AG09319 (cell line): Measurements from ENCODE around the gene CHD1.

ENCODE experiments used
- DNase-seq: peaks from one replicate; pipeline ENCODE4 v3.0.0-alpha.2; 2010; ENCODE audit warnings: low read depth; ENCODE audit errors: extremely low read depth
- TF ChIP-seq, protein P1 (sequence below): IDR thresholded peaks from 2 replicates; pipeline ENCODE4 v1.5.1; 2011; ENCODE audit warnings: low read depth, mild to moderate bottlenecking, inconsistent platforms, low read length, moderate library complexity

Gene CHD1

DNA sequence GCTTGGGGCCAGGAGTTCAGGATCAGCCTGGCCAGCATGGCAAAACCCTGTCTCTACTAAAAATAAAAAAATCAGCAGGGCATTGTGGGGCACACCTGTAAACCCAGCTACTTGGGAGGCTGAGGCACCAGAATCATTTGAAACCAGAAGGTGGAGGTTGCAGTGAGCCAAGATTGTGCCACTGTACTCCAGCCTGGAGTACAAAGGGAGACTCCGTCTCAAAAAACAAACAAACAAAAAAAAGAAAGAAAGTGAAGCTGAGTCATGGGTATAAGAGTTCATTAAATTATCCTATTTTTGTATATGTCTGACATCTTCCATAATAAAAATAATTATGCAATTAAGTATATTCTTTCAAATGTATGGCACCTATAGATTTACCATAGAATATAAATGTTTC is 37.2 kb downstream of the CHD1 start:
- TF ChIP-seq, protein P1, sequence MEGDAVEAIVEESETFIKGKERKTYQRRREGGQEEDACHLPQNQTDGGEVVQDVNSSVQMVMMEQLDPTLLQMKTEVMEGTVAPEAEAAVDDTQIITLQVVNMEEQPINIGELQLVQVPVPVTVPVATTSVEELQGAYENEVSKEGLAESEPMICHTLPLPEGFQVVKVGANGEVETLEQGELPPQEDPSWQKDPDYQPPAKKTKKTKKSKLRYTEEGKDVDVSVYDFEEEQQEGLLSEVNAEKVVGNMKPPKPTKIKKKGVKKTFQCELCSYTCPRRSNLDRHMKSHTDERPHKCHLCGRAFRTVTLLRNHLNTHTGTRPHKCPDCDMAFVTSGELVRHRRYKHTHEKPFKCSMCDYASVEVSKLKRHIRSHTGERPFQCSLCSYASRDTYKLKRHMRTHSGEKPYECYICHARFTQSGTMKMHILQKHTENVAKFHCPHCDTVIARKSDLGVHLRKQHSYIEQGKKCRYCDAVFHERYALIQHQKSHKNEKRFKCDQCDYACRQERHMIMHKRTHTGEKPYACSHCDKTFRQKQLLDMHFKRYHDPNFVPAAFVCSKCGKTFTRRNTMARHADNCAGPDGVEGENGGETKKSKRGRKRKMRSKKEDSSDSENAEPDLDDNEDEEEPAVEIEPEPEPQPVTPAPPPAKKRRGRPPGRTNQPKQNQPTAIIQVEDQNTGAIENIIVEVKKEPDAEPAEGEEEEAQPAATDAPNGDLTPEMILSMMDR = no peak
- DNase-seq = no peak

- no peak for DNase-seq
- TF ChIP-seq, protein P1 = no peak
Measured at GRCh38 chr5:98880598-98880997, 48.2 kb downstream of the CHD1 start.

- DNase-seq = no peak
- TF ChIP-seq, protein P1 = no peak
Measured at GRCh38 chr5:98880151-98880550, 48.7 kb downstream of the CHD1 start.

DNA sequence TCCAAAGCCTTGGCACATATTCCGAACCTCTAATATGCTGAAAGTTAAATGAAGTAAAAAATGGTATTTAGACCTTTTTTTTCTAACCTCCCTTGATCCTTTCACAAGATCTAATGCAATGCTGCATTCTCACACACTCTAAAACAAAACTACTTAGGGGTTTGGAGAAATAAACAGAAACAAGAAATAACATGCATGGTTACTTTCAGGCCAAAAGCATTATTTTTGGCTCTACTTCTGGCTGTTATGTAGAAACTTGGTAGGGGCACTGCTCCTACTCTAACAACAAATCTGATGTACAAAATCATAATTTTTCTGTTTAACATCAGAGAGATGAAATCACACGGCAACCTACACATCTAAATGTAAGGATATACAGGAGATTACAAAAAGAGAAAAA is 51.2 kb downstream of the CHD1 start:
- DNase-seq = no peak
- TF ChIP-seq, protein P1 = no peak

GRCh38 chr5:98872674-98873073 is 56.1 kb downstream of the CHD1 start:
- no peak for DNase-seq
- TF ChIP-seq, protein P1 = no peak

DNA sequence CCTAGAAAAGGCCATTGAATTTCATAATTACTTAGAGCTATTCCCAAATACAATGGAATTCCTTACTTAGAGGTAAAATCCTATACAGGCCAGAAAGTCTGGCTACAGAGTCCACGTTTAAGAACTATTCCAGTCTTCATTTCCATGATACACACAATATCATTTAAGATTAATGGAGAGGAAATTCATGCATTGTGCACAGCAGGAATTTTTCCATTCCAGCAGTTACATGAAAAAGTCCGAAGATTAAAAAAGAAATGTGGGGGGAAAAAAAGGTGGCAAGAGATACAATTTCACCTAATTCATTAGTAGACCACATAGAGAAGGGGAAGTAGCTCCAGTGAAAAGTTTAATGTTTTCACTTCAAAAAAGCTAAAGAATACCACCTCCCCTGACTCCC is 63.1 kb downstream of the CHD1 start:
- TF ChIP-seq, protein P1 = no peak
- no peak for DNase-seq

- DNase-seq = no peak
- TF ChIP-seq, protein P1 = no peak
Measured at GRCh38 chr5:98847054-98847453, 81.8 kb downstream of the CHD1 start.

DNA sequence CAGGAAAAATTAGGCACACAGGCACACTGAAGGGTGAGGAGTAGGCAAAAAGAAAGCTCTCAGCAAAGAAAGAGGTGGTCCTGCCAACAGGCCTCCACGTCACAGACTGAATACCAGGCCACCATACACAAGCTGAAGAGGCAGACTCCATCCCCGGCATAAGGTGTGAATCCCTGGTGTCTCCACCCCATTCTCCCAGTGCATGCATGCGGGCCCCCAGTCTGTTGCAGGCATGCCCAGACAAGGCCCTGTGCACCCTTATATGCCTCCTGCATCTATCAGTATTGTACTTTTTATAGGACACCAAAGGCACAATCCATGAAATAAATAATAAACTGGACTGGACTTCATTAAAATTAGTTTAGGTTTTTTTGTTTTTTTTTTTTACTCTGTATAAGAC is 82.3 kb downstream of the CHD1 start:
- TF ChIP-seq, protein P1 = no peak
- no peak for DNase-seq
